HCT116 (cell line): ENCODE measurements around the gene P2RX7.

Source experiments
- CBX3 ChIP-seq: IDR thresholded peaks from 2 replicates; pipeline ENCODE4 v1.6.1; 2012; ENCODE audit warnings: low read depth
- POLR2A ChIP-seq: IDR thresholded peaks from 2 replicates; pipeline ENCODE4 v1.7.0; 2011; ENCODE audit warnings: borderline replicate concordance; ENCODE audit not compliant: insufficient read depth, insufficient read length; ENCODE audit errors: extremely low read depth
- POLR2AphosphoS5 ChIP-seq: IDR thresholded peaks from 2 replicates; pipeline ENCODE4 v1.6.1; 2011; ENCODE audit warnings: mild to moderate bottlenecking, low read depth, low read length, moderate library complexity
- SIN3A ChIP-seq: IDR thresholded peaks from 2 replicates; pipeline ENCODE4 v1.6.1; 2012; ENCODE audit warnings: low read depth
- ZNF274 ChIP-seq: fragments of 200-500 bp; sonication (Bioruptor generic); IDR thresholded peaks from 2 replicates; pipeline ENCODE4 v1.6.1; 2014; ENCODE audit warnings: mild to moderate bottlenecking, low read depth, low read length, inconsistent platforms
- TF ChIP-seq, protein P1 (sequence below), 3 experiments: fragments of 200-600 bp in 1 of 3; sonication (generic) in 1 of 3; IDR thresholded peaks in 2 of 3; conservative IDR thresholded peaks in 1 of 3; 2 replicates each; pipeline ENCODE4 v1.5.1; 2012 to 2017; ENCODE audit warnings: low read depth in 2 of 3, low read length in 2 of 3, antibody characterized with exemption in 1 of 3, borderline replicate concordance in 1 of 3, control low read depth in 1 of 3, mild to moderate bottlenecking in 1 of 3, mixed read lengths in 1 of 3, mixed run types in 1 of 3, moderate library complexity in 1 of 3; ENCODE audit not compliant: insufficient read depth in 1 of 3

DNA sequence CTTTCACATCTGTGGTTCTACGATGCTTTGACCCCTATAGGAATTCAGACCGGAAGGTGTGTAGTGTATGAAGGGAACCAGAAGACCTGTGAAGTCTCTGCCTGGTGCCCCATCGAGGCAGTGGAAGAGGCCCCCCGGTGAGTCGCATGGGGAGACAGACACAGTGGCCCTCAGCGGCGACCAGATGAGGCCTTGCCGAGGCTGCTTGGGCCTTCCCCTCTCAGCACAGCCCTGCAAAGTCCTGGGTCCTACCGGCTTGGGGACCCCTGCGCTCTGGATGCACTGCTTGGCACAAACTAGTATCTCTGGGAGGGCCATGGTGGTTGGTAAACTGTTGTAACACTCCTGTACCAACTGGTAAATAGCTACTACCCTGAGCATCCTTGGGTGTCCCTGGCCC, 29.7 kb downstream of the P2RX7 start:
- TF ChIP-seq, protein P1, sequence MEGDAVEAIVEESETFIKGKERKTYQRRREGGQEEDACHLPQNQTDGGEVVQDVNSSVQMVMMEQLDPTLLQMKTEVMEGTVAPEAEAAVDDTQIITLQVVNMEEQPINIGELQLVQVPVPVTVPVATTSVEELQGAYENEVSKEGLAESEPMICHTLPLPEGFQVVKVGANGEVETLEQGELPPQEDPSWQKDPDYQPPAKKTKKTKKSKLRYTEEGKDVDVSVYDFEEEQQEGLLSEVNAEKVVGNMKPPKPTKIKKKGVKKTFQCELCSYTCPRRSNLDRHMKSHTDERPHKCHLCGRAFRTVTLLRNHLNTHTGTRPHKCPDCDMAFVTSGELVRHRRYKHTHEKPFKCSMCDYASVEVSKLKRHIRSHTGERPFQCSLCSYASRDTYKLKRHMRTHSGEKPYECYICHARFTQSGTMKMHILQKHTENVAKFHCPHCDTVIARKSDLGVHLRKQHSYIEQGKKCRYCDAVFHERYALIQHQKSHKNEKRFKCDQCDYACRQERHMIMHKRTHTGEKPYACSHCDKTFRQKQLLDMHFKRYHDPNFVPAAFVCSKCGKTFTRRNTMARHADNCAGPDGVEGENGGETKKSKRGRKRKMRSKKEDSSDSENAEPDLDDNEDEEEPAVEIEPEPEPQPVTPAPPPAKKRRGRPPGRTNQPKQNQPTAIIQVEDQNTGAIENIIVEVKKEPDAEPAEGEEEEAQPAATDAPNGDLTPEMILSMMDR (IDR thresholded peaks at IDR 0.05 in 2 of 3, conservative IDR thresholded peaks at IDR 0.05 in 1 of 3; ENCODE audit: borderline replicate concordance in 1 of 3, insufficient read depth in 1 of 3, low read depth in 2 of 3, low read length in 2 of 3) = no peak
- TF ChIP-seq CBX3 (no peak), ZNF274 (no peak), SIN3A (no peak), POLR2AphosphoS5 (no peak), POLR2A (no peak)
